MV-4-11 (cell line): ENCODE measurements around the gene SLC10A1.

Experiments
- DNase-seq: peaks from one replicate; lab custom pipeline; 2025; lab: John Stamatoyannopoulos, UW

The SLC10A1 gene

DNA sequence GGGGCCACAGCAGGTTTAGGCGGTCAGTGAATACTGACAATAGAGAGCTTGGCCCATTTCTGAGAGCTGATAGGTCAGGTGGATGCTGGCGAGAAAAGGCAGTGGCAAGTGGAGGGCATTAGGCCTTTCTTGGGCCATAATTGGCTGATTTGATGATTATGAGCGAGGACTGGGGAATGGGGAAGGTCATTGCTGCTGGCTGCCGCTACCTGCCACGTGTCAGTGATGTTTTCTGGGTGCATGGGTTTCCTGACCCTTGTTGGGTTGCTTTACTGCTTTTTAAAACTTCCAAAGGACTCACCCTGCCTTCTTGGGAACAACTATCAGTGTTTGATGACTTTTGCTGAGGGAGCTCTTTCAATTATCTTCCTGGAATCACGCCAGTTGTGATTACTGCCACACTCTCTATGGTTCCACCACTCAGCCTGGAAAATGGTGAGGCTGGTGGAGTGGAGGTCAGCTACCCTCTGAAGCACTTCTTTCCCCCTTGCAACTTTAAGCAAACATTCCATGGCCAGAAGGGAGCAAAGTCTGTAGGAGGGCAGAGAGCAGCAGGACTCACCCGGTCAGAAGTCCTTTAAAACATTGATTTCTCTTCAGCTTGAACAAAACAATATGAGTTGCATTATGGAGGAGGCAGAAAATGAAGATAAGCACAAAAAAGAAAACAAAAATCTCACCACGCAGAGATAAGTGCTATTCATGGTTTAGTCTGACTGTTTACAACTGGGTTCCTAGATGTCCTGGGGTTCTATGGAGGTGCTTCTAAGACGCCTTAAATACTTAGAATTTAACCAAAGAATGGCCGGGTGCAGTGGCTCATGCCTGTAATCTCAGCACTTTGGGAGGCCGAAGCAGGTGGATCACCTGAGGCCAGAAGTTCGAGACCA is 12.1 kb upstream of the SLC10A1 start:
- no peak for DNase-seq

DNA sequence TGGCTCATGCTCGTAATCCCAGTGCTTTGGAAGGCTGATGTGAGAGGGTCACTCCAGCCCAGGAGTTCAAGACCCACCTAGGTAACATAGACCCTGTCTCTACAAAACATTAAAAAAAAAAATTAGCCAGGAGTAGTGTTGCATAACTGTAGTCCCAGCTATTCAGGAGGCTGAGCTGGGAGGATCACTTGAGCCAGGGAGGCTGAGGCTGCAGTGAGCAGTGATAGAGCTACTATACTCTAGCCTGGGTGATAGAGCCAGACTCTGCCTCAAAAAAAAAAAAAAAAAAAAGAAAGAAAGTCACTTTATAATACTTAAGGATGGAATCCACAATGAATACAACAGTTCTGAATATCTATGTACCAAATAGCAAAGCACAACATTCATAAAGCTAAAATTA is 10.2 kb upstream of the SLC10A1 start:
- DNase-seq: no peak

DNA sequence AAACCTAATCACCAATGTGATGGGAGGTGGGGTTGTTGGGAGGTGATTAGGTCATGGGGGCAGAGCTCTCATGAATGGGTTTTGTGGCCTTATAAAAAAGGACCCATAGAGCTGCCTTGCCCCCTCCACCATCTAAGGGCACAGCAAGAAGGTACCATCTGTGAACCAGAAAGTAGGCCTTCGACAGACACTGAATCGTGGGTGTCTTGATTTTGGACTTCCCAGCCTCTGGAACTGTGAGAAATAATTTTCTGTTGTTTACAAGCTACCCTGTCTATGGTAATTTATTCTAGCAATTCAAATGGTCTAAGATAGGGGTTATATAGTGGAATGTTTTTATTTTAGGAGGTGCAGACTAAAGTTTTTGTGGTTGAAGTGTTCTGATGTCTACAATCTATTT is 7.9 kb upstream of the SLC10A1 start:
- DNase-seq: no peak

DNA sequence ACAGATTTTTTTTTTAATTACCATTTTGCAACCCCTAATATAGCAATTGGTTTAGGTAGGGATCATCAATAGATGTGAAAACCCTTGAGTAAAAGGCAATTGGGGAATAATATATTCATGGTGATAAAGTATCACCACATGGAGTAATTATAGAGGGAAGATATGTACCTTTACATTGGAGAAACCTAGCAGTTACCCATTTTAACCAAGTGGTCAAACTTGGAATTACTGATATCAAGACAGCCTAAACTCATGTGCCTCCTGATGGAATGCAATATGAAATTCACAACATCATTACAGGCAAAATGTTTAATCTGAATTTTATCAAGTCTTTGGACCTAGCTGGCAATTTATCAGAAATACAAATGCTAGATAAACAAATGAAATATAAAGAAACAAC is 6.7 kb upstream of the SLC10A1 start:
- DNase-seq: no peak

DNA sequence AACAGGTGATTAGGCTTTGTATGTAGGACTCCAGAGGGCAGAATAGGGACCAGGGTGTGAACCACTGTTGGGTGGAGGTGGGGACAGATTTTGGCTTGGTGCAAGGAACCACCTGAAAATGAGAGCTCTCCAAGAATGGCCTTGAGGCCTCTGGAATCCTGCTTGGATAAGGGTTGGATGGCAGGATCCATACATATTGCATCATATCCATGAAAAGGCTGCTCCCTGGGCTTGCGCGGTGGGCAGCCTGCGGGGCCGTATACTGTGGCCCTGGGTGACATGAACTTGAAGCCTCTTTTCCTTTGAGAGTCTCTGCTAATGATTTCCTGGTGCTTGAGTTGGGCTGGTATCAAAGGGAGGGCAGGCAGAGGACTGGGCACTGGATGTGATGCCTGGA is 1.3 kb upstream of the SLC10A1 start:
- no peak for DNase-seq

DNA sequence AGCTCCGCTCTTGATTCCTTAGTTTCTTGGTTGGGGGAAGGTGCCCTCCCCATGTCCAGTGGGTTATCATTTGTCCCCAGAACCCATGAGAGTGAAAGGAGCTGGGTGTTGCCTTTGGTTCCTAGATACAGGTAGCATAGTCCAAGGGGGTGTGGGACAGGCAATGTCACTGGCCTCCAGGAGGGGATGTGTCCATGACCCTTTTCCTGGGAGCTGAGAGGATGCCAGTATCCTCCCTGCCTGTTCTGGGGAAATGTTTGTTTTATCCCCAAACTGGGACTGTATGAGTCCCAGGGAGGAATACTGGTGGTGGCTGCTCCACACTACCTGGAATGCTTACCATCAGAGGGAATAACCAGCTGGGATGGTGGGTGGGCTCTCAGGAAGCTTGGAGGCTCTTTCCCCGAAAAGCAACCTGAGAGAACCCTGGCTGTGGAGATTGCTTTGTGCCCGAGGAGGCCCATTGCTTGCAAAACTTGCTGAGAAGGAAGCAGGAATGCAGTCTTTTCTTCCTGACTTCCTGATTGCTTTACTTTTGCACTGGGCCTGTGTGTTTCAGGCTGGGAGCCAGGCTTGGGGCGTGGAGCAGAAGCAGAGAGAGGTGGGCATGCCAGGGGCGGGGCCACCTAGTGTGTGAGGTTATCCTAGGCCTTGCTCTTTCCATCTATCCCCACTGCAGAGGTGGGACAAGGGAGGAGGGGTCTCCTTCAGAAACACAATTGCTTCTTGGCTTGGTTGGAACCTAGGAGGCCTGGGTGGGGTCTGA is 715 bp upstream of the SLC10A1 start:
- DNase-seq: no peak

DNA sequence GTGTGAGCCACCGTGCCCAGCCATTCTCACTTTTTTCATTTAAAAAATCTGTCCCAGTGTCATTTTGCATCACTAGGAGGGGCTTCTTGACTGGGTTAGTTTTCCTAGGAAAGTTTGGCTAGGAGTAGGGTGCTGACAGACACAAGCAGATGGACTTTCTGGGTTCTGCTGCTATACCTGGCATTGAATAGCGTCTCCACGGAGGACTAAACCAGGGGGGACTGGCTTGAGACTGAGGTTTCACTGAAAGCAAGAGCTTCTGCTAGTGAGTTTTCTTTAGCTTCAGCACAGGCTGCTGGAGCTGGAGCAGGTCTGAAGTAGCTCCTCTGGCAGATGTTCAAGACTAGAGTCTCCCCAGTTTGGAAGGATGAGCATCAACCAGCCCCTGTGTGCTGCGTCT is 1.4 kb downstream of the SLC10A1 start:
- no peak for DNase-seq

DNA sequence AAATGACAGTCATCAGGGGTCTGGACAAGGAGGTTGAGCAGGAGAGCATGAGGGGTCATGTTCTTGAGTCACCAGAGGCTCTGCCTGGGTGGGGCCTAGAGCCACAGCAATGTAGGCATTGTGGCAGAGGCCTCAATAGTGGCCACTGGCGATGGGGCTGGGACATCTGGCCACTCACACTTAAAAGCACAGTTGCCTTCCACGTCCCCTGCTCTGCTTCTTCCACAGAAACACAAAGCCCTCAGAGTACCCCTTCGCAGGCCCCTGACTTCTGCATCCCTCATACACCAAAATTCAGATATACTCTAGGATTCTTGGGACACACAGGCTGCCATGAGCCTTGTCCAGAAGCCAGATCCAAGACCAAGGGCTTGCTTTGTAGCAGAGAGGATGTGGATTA is 2.2 kb downstream of the SLC10A1 start:
- DNase-seq: no peak

DNA sequence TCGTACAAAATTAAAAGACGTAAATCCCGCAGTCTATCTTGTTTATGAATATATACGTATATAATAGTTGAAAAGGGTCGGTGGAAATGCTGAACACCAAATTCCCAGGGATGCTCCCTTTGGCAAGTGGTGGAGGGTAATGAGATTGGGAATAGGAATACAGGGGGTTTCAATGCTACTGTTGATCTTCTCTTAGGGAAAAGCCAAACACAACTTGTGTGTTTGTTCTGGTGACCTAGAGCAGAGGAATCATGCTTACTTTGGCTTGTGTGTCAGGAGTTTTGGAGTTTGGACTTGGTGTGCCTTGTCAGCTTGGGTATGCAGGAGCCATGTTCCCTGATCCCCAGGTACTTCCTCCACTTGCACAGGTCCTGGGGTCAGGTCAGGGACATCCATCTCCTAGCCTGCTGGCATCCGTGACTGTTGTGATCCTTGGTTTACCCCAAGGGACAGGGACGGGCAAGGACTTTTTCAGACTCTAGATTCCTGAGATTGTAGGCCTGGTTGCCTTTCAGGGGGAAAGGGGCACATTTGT is 4.1 kb downstream of the SLC10A1 start:
- no peak for DNase-seq

DNA sequence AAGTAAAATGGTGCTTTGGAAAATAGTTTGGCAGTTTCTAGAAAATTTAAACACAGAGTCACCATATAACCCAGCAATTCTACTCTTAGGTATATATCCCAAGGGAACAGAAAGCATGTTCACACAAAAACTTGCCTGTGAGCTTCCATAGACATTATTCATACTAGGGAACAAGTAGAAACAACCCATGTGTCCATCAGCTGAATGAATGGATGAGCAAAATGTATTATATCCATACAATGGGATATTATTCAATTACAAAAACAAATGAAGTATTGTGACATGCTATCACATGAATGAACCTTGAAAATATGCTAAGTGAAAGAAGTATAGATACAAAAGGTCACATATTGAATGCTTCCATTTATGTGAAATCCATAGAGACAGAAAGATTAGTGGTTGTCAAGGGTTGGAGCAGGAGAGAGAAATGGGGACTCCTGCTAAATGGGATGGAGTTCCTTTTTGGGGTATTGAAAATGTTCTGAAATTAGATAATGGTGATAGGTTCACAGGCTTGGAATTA is 7.9 kb downstream of the SLC10A1 start:
- no peak for DNase-seq

DNA sequence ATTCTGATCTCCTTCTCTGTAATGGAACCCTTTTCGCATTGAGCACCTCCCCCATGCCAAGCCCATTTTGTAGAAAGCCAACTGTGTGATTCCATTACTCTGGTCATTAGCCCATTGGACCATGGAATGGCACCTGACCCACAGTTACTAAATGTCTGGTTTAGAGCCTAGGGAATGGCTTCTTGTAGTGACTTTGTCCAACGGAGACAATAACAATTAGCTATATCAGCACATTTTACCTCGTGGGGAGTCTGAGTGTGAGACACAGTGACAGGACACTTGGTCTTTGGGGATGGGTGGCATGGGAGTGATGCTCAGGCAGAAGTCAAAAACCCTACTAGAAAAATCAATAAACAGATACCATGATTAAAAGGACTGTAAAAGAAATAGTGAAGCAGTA is 10.4 kb downstream of the SLC10A1 start:
- DNase-seq: no peak

DNA sequence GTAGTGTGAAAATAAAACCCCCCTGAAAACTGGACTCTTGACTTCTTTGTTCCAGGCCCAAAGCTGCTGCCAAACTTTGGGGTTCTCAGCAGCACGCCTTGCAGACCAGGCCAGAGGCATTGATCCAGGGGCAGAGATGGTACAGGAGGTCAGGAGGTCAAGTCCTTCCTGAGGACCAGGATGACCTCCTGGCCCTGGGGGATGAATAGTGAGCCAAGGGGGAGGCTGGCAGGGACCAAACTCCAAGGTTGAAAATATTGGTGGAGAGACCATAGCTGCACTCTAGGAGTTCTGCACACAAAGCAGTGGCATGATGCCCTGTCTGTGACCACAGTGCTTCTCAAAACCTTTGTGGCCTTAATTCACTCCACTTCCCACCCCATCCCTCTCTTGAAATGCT is 12.1 kb downstream of the SLC10A1 start:
- DNase-seq: no peak

DNA sequence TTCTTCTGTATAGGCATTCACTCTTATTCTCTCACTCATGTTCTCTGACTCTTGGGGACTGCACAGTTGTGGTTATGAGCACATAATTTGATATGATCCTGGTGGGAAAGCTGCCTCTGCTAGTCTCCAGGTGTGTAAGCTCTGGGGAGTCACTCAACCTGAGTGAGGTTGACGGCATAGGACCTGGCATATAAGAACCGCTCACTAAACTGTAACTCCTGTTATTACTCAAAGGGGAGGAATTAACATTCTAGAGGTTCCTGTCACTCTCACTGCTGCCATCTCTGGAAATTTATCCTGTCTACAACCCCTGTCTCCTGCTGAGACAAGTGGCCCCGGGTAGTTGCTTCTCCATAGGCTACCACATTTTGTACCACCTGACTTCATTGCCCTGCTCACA is 16.1 kb downstream of the SLC10A1 start:
- no peak for DNase-seq

DNA sequence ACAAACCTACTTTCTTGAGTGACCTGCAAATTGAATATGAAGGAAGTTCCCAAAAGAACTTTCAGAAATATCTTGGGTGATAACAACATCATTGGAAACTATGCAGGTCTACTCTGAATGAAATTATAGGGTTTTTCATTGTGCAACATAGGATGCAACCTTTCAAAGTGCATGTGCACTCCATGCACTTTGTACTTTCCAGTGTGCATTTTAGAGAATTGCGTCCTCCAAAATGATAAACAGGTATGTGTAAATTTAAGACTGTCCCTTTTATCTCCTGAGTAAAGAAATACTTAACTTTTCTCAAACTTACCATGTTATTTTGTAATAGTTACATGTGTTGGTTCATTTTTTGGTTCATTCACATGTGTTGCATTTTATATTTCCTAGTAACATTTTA is 16.9 kb downstream of the SLC10A1 start:
- no peak for DNase-seq

DNA sequence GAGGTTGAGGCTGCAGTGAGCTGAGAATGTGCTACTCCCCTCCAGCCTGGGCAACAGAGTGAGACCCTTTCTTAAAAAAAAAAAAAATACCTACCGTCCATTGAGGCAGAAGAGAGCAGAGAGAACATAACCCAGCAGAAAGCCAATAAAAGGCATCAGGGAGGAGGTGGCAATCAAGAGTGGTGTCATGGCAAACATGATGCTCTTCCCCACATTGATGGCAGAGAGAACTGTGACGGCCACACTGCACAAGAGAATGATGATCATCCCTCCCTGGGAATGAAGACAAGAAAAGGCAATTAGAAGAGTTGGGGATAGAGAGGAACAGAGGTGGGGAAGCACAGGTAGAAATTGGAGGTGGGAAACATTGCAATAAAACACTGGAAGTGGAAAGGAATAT is 18.0 kb downstream of the SLC10A1 start:
- DNase-seq: no peak

DNA sequence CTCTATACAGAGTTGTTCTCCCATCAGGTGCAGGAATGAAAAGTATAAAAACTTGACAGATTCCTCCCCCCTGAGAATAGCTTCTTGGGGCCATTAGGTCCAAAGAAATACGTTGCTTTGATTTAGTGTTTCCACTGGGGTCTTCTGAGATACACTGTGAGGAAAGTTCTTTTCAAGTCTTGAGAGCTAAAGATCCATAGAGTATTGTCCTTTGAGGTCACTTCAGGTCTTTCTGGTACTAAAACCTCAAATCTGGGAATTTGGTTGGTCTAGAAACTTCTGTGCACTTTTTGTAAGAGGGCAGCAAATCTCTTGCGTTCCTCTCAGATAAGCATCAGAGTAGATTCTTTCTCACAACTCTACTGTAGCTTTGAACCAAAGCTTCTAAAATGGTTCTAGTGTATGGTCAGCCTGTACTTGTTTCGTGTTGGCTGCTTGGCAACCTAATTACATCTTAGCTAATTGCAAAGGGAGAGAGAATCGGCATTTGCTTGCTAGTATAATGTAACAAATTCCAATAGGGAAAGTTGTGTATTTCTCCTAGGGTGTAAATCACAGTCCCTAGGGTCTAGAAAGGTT is 20.1 kb downstream of the SLC10A1 start:
- no peak for DNase-seq

DNA sequence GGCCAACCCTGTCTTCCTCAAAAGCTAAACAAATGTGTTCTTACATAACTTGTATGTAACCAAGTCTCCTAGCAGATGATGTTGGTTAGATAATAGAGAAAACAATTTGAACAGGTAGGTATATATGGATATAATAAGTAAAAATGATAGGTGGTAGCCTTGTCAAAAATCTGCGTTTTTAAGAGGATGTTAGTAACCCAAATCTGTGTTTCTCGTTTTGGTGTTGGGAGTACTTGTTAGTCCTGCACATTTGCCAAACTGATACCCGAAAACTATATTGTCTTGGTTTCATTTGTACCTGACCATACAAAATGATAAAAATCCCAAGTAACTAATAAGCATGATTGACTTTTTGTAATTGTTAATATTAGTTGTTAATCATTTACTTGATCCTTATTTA is 22.0 kb downstream of the SLC10A1 start:
- DNase-seq: no peak

DNA sequence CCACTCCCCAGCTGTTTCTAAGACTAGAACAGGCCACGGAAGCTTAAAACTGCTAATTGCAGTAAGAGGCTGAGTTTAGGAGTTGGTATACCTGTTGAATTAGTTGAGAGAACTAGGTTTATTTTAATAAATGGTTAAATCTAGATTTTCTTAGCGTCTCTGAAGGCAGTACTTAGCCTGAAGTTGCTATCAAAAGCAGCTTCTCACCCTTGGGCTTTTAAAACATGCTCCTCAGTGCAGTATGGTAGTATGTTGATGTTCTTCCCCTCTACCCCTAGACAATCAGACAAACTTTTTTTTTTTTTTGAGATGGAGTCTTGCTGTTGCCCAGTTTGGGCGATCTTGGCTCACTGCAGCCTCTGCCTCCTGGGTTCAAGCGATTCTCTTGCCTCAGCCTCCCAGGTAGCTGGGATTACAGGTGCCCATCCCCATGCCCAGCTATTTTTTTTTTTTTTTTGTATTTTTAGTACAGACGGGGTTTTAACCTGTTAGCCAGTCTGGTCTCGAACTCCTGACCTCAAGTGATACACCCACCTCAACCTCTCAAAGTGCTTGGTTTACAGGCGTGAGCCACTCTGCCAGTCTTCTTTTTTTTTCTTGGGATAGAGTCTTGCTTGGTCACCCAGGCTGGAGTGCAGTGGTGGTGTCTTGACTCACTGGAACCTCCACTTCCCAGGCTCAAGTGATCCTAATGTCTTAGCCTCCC is 23.3 kb downstream of the SLC10A1 start:
- DNase-seq: no peak

DNA sequence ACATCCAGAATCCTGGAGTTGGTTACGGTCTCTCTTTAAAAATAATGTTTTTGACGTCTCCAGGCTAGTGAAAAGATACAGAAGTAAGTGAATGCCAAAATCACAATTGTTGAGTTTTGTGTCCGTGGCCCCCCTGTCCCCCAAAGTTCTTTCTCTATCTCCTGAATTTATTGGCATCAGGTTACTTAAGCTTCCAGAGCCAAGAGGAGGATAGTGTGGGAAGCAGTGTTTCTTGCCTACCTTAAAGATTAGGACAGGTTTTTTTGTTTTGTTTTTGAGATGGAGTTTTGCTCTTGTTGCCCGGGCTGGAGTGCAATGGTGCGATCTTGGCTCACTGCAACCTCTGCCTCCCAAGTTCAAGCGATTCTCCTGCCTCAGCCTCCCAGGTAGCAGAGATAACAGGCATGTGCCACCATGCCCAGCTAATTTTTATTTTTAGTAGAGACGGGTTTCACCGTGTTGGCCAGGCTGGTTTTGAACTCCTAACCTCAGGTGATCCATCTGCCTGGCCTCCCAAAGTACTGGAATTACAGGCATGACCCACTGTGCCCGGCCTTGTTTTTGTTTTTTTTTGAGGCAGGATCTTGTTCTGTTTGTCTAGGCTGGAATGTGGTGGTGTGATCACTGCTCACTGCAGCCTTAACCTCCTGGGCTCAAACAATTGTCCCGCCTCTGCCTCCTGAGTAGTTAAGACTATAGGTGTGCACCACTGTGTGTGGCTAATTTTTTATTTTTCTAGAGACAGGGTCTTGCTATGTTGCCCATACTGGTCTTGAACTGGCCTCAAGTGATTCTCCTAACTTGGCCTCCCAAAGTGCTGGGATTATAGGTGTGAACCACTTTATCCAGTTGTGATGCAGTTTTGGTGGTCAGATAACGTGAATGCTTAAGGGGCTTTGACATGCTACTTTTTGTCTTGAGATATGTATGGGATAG is 24.7 kb downstream of the SLC10A1 start:
- no peak for DNase-seq

DNA sequence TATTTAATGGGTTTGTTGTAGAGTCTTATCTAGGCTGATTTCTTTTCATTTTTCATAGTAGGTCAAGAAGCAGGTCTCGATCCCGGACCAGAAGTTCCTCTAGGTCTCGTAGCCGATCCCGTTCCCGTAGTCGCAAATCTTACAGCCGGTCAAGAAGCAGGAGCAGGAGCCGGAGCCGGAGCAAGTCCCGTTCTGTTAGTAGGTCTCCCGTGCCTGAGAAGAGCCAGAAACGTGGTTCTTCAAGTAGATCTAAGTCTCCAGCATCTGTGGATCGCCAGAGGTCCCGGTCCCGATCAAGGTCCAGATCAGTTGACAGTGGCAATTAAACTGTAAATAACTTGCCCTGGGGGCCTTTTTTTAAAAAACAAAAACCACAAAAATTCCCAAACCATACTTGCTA is 25.9 kb downstream of the SLC10A1 start:
- DNase-seq: no peak

DNA sequence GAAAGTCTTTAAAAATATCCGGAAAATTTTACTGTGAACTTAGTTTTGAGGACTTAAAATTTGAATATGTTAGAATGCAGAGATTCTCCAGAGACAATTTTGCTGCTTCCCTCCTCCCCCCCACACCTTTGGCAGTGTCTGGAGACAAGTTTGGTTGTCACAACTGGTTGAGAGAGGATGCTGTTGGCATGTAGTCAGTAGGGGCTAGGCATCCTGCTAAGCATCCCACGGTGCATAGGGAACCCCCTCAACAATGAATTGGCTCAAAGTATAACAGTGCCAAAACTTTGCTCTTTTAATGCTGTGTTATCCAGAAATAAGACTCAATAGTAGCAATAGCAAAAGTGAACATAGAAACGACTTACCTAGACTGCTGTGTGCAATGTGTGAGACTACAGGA is 26.5 kb downstream of the SLC10A1 start:
- no peak for DNase-seq
